IMR-90 (cell line): Measurements from ENCODE around the gene KICS2. TPM values are rescaled to one million over a fixed set of nuclear protein-coding genes. Genes with fewer than 3 reads are reported as not detected.
A peak's percentile ranks its signal among the peaks of the same experiment; 100 is the strongest.

Experiments
- ATAC-seq: fragments of 200-7000 bp; cut with Tn5 transposase; 2 replicates; pipeline ENCODE4 v1.9.1; 2020; ENCODE audit warnings: low read depth, mild to moderate bottlenecking, moderate library complexity
- BruUV-seq: library from RNA; stranded (reverse); fragments of 400-500 nt; replicated peaks from 2 replicates; lab custom pipeline; 2021; lab: Mats Ljungman, UMichigan
- CTCF ChIA-PET: fragments of 300-600 bp; formaldehyde crosslinking; extraction: SDS; loops from one replicate; lab custom pipeline; 2021; ENCODE audit warnings: antibody characterized with exemption; lab: Yijun Ruan, JAX
- POLR2A ChIA-PET: fragments of 300-600 bp; sonication (Branson Sonifier 250); formaldehyde crosslinking; loops from one replicate; lab custom pipeline; 2022; ENCODE audit warnings: antibody characterized with exemption; ENCODE audit not compliant: unreplicated experiment; lab: Charles Lee
- DNase-seq: peaks from one replicate; pipeline ENCODE4 v3.0.0; 2013
- H2AFZ ChIP-seq: replicated peaks from 2 replicates; pipeline ENCODE3; 2013; ENCODE audit warnings: low read length, mild to moderate bottlenecking; ENCODE audit not compliant: poor library complexity
- H2AK5ac ChIP-seq: 2 replicates; pipeline ENCODE4 v1.6.1; 2013; ENCODE audit warnings: low read depth, low read length, inconsistent platforms
- H2AK9ac ChIP-seq: replicated peaks from 2 replicates; pipeline ENCODE3; 2013; ENCODE audit warnings: mild to moderate bottlenecking, low read depth, low read length, moderate library complexity; ENCODE audit not compliant: poor library complexity
- H2BK120ac ChIP-seq: 2 replicates; pipeline ENCODE4 v1.6.1; 2013; ENCODE audit warnings: low read depth, low read length, inconsistent platforms
- H2BK15ac ChIP-seq: 3 replicates; pipeline ENCODE4 v1.6.1; 2013; ENCODE audit warnings: low read depth, low read length, inconsistent platforms
- H2BK20ac ChIP-seq: 2 replicates; pipeline ENCODE4 v1.6.1; 2013; ENCODE audit warnings: low read depth, mild to moderate bottlenecking, inconsistent platforms, low read length, moderate library complexity
- H2BK5ac ChIP-seq: 2 replicates; pipeline ENCODE4 v1.6.1; 2013; ENCODE audit warnings: mild to moderate bottlenecking, low read depth, low read length, inconsistent platforms; ENCODE audit not compliant: poor library complexity, severe bottlenecking
- H3K14ac ChIP-seq: replicated peaks from 2 replicates; pipeline ENCODE4 v1.6.1; 2013; ENCODE audit warnings: low read depth, low read length, inconsistent platforms
- H3K18ac ChIP-seq: 2 replicates; pipeline ENCODE4 v1.6.1; 2013; ENCODE audit warnings: low read depth, low read length, control low read depth
- H3K23ac ChIP-seq: 2 replicates; pipeline ENCODE4 v1.6.1; 2013; ENCODE audit warnings: low read depth, low read length, inconsistent platforms
- H3K27ac ChIP-seq: 2 replicates; pipeline ENCODE4 v1.5.1; 2013; ENCODE audit warnings: mild to moderate bottlenecking, control low read depth, low read length; ENCODE audit not compliant: insufficient read depth
- H3K27me3 ChIP-seq: 2 replicates; pipeline ENCODE4 v1.6.1; 2013; ENCODE audit warnings: low read length; ENCODE audit not compliant: control insufficient read depth, insufficient read depth
- H3K36me3 ChIP-seq: 2 replicates; pipeline ENCODE4 v1.6.1; 2013; ENCODE audit warnings: low read length, mixed read lengths; ENCODE audit not compliant: control insufficient read depth, insufficient read depth
- H3K4ac ChIP-seq: 2 replicates; pipeline ENCODE4 v1.6.1; 2013; ENCODE audit warnings: low read depth, low read length, inconsistent platforms
- H3K4me1 ChIP-seq: 2 replicates; pipeline ENCODE4 v1.6.1; 2013; ENCODE audit warnings: low read length, mixed read lengths; ENCODE audit not compliant: control insufficient read depth, insufficient read depth
- H3K4me2 ChIP-seq: 2 replicates; pipeline ENCODE4 v1.6.1; 2013; ENCODE audit warnings: low read depth, mild to moderate bottlenecking, control low read depth, low read length, moderate library complexity
- H3K4me3 ChIP-seq: 2 replicates; pipeline ENCODE4 v1.5.1; 2013; ENCODE audit warnings: low read depth, mild to moderate bottlenecking, control low read depth, low read length, moderate library complexity; ENCODE audit not compliant: insufficient read depth
- H3K56ac ChIP-seq: 2 replicates; pipeline ENCODE4 v1.6.1; 2013; ENCODE audit warnings: low read length, inconsistent platforms; ENCODE audit not compliant: insufficient read depth; ENCODE audit errors: extremely low read depth
- H3K79me1 ChIP-seq, 2 experiments: 2 replicates each; pipeline ENCODE4 v1.6.1; 2013; ENCODE audit warnings: low read length in 2 of 2, inconsistent platforms in 1 of 2, low read depth in 1 of 2
- H3K9ac ChIP-seq: 2 replicates; pipeline ENCODE4 v1.6.1; 2013; ENCODE audit warnings: low read depth, low read length, control low read depth
- H3K9me1 ChIP-seq: 2 replicates; pipeline ENCODE4 v1.6.1; 2013; ENCODE audit warnings: low read length, inconsistent platforms; ENCODE audit not compliant: insufficient read depth
- H3K9me3 ChIP-seq: 2 replicates; pipeline ENCODE4 v1.6.1; 2013; ENCODE audit warnings: low read length; ENCODE audit not compliant: control insufficient read depth, insufficient read depth
- H4K20me1 ChIP-seq: 2 replicates; pipeline ENCODE4 v1.6.1; 2013; ENCODE audit warnings: low read length, inconsistent platforms; ENCODE audit not compliant: insufficient read depth
- H4K5ac ChIP-seq: 2 replicates; pipeline ENCODE4 v1.6.1; 2013; ENCODE audit warnings: mild to moderate bottlenecking, low read depth, low read length, control low read depth
- H4K8ac ChIP-seq, 2 experiments: 2 replicates each; pipeline ENCODE4 v1.6.1; 2013; ENCODE audit warnings: low read depth in 2 of 2, low read length in 2 of 2, control low read depth in 1 of 2, inconsistent platforms in 1 of 2
- H4K91ac ChIP-seq: 2 replicates; pipeline ENCODE4 v1.6.1; 2013; ENCODE audit warnings: low read depth, low read length, inconsistent platforms; ENCODE audit not compliant: insufficient read depth
- ELK1 ChIP-seq: fragments of 150-350 bp; IDR thresholded peaks from 2 replicates; pipeline ENCODE4 v1.6.1; 2016; ENCODE audit warnings: low read depth, mild to moderate bottlenecking, low read length, moderate library complexity, borderline replicate concordance
- MAFK ChIP-seq: IDR thresholded peaks from 2 replicates; pipeline ENCODE4 v1.6.1; 2012; ENCODE audit warnings: low read depth, low read length, improper control_type of control experiment
- MAZ ChIP-seq: IDR thresholded peaks from 2 replicates; pipeline ENCODE4 v1.6.1; 2012; ENCODE audit warnings: low read depth, mild to moderate bottlenecking, low read length, improper control_type of control experiment, moderate library complexity, borderline replicate concordance
- RAD21 ChIP-seq: IDR thresholded peaks from 2 replicates; pipeline ENCODE4 v1.6.1; 2012; ENCODE audit warnings: low read length, improper control_type of control experiment
- WGBS, 2 experiments: methylation state at CpG; one replicate each; pipeline versions ENCODE4 v1.1.5 to v1.1.7; 2013; ENCODE audit warnings: missing lambda C conversion rate in 2 of 2; ENCODE audit not compliant: insufficient read length in 1 of 2; ENCODE audit errors: extremely low coverage in 2 of 2; 5-methylcytosine and 5-hydroxymethylcytosine counted together
- dilution Hi-C: fragments of 300-500 bp; cut with HindIII; formaldehyde crosslinking; loops from one replicate; pipeline ENCODE4 v1.14.3; 2018; ENCODE audit warnings: low sequenced_read_pairs; ENCODE audit not compliant: unreplicated experiment
- in situ Hi-C: fragments of 300-500 bp; cut with MboI; formaldehyde crosslinking; loops from 3 replicates; pipeline ENCODE4 v1.14.3; 2019; ENCODE audit warnings: low sequenced_read_pairs, inconsistent platforms, mixed read lengths
- intact Hi-C: fragments of 100-400 bp; cut with micrococcal nuclease; formaldehyde crosslinking; loops from 2 replicates; pipeline ENCODE4 v1.10.0; 2022
- polyA plus RNA-seq, 3 experiments: library from polyadenylated mRNA; depleted of rRNA; stranded (reverse); fragments of >200 nt; gene quantifications; 2 replicates each; pipeline ENCODE4 v1.2.3, GENCODE V29; 2012; ENCODE audit warnings: low replicate concordance in 1 of 3
- total RNA-seq: library from RNA; depleted of rRNA; stranded (reverse); fragments of >200 nt; gene quantifications from 2 replicates; pipeline ENCODE4 v1.2.3, GENCODE V29; 2012

Gene KICS2
- total and polyA plus RNA-seq, 2 of the 4 experiments (the other 2 are of a cell fraction) = 2.4 to 6.1 TPM

GRCh38 chr12:64177001-64177400 lies 45.1 kb downstream of the KICS2 start:
- H4K8ac ChIP-seq = peak overlapping the region; percentile 51 to 72
- H3K36me3 ChIP-seq = no peaks in the 10 kb centered on the region
- peaks cover 0 to 29% of the 10 kb centered on the region in 2 experiments; a peak in 2 of 4 replicates for H3K79me1 ChIP-seq
- peak overlapping the region; percentile 13 for H3K27ac ChIP-seq
- H3K4me1 ChIP-seq = peaks cover 28% of the 10 kb centered on the region
- peak overlapping the region; percentile 88 for H2BK120ac ChIP-seq
- H3K9ac ChIP-seq = no peak overlapping the region
- peak overlapping the region; percentile 99; the same call in 2 of the 3 replicates for H2BK15ac ChIP-seq
- H2BK20ac ChIP-seq = peak overlapping the region; percentile 53; the same call in 1 of the 2 replicates
- H2AK5ac ChIP-seq = peak overlapping the region; percentile 87
- dilution Hi-C loops = no loop called here
- no peak overlapping the region for H3K4me2 ChIP-seq
- no peaks in the 10 kb centered on the region for H3K27me3 ChIP-seq
- H2AFZ ChIP-seq = peak overlapping the region; percentile 69
- ATAC-seq (no peak), DNase-seq (no peak)
- H3K9me1 ChIP-seq = peaks cover 14% of the 10 kb centered on the region
- CTCF ChIA-PET = no interaction called here
- H3K4me3 ChIP-seq = no peak overlapping the region
- H3K14ac ChIP-seq = peak overlapping the region; percentile 84
- no peaks in the 10 kb centered on the region for H3K9me3 ChIP-seq
- peak overlapping the region; percentile 73 for H4K5ac ChIP-seq
- 100% methylated on average over 4 of the region's 7 CpGs; no CpG with 5 or more reads in 1 of the 2 experiments for WGBS, 2 experiments
- H4K20me1 ChIP-seq = no peaks in the 10 kb centered on the region
- intact Hi-C loops = no loop called here
- POLR2A ChIA-PET = no interaction called here
- H3K18ac ChIP-seq = peak overlapping the region; percentile 67; the same call in 1 of the 2 replicates
- no TSS peak for BruUV-seq
- peak overlapping the region; percentile 48 for H2AK9ac ChIP-seq
- peak overlapping the region; percentile 82; the same call in 1 of the 2 replicates for H3K23ac ChIP-seq
- in situ Hi-C loops = no loop called here
- peak overlapping the region; percentile 95 for H4K91ac ChIP-seq
- H3K4ac ChIP-seq = peak overlapping the region; percentile 81
- TF ChIP-seq RAD21 (no peak), MAFK (peak; percentile 96), MAZ (no peak), ELK1 (no peak)
- no peak overlapping the region for H3K56ac ChIP-seq
- peak overlapping the region; percentile 85 for H2BK5ac ChIP-seq
